Measurements from ENCODE around the gene SEPTIN12.

SEPTIN12 gene

GRCh38 chr16:4729876-4730275, 58.3 kb downstream of the SEPTIN12 start:
- no peaks in the 10 kb centered on the region for H3K4me1 ChIP-seq (ENCODE audit: control insufficient read depth, insufficient read depth, low read length)
- no peaks in the 10 kb centered on the region for H3K9me3 ChIP-seq (ENCODE audit: control insufficient read depth, insufficient read depth, low read length)
- H3K4me3 ChIP-seq (ENCODE audit: low read depth, low read length) = no peak overlapping the region
- peaks cover 34% of the 10 kb centered on the region for H3K36me3 ChIP-seq (ENCODE audit: control insufficient read depth, insufficient read depth, low read length)
- no peaks in the 10 kb centered on the region for H3K27me3 ChIP-seq (ENCODE audit: control insufficient read depth, insufficient read depth, low read length)
- H3K9ac ChIP-seq (ENCODE audit: low read depth, low read length) = no peak overlapping the region

- Histone ChIP-seq H3K36me3 (ENCODE audit: control insufficient read depth, insufficient read depth, low read length) (peaks cover 34% of the 10 kb centered on the region), H3K27me3 (ENCODE audit: control insufficient read depth, insufficient read depth, low read length) (no peaks in the 10 kb centered on the region), H3K9me3 (ENCODE audit: control insufficient read depth, insufficient read depth, low read length) (no peaks in the 10 kb centered on the region), H3K4me1 (ENCODE audit: control insufficient read depth, insufficient read depth, low read length) (no peaks in the 10 kb centered on the region), H3K9ac (ENCODE audit: low read depth, low read length) (no peak overlapping the region), H3K4me3 (ENCODE audit: low read depth, low read length) (no peak overlapping the region)
These were observed 59.5 kb downstream of the SEPTIN12 start for GRCh38 chr16:4728676-4729075.

All from iPS-15b (cell line).